DND-41 (cell line): ENCODE data around the gene KIFC3.

Experiments used
- CTCF ChIP-seq: IDR thresholded peaks from 2 replicates; pipeline ENCODE4 v1.5.1; 2012; ENCODE audit warnings: borderline replicate concordance, low read length, moderate library complexity, mild to moderate bottlenecking; ENCODE audit not compliant: poor library complexity, severe bottlenecking; ENCODE audit errors: extremely low read depth
- EZH2 ChIP-seq: IDR thresholded peaks from 3 replicates; pipeline ENCODE4 v1.6.1; 2012; ENCODE audit warnings: borderline replicate concordance, low read depth, mild to moderate bottlenecking, moderate library complexity, low read length, inconsistent platforms; ENCODE audit not compliant: severe bottlenecking

- TF ChIP-seq EZH2 (no peak), CTCF (no peak)
These were observed 4.6 kb downstream of the KIFC3 start for GRCh38 chr16:57797526-57798266.
